ENCODE data around the gene ACTR3C. TPM values are rescaled to one million over a fixed set of nuclear protein-coding genes. Genes with fewer than 3 reads are reported as not detected.

ACTR3C gene
- total RNA-seq: 1 to 10 TPM; 3.7 to 4.9 TPM
- long read RNA-seq, partial matches to known transcripts: 0 of 2 reads
- long read RNA-seq, other reads (novel, unspliced or antisense): 2 of 2 reads

DNA sequence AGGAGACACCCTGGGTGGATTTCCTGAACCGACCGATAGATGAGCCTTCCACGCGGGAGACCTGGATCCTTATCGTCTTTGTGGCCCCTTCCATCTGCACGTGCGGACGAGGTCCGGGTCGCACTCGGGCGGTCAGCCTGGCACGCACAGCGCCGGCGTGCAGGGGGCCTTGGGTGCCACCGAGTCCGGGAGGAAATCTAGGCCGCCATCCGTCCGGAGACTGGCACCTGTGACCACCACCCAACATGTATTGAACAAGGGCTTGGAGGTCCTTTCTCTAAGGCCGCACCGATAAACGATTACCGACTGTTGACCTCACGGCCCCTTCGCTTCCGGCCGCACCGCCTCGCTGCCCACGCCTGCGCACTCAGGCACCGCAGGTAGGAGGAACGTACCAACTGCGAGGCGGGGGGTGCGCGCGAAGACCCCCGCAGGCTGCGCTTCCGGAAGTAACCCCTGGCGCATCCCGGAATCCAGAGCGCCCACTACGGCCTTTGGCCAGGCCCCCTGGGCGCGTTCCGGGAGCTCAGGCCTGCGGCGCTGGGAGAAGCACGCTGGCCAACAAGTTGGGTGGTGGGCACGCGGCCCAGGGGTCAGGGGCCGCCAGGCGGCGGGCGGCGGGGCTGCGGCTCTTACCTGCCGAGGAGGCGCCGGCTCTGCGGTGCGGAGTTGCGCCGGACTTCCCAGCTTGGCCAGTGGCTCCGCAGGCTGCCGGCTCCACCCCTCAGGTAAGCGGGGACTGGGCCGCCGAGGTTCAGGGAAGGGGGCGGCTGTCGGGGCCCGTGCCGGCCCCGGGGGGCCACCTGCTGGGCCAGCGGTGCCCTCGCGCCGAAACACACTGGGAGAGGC, at the start of gene ACTR3C, which contains the start of gene LRRC61:
Gene ACTR3C, minus strand, starts transcription at position 713 of the 849 bp plus-strand sequence. CDS start 28,249 bp downstream, outside the sequence.
Gene LRRC61, plus strand, starts transcription at position 523 of the 849 bp plus-strand sequence. CDS start 13,507 bp downstream, outside the sequence.
- DNase-seq (peak; percentile 50), ATAC-seq (peak; percentile 64 to 87)
- intact Hi-C loops (cut with DNase I): no loop called here

DNA sequence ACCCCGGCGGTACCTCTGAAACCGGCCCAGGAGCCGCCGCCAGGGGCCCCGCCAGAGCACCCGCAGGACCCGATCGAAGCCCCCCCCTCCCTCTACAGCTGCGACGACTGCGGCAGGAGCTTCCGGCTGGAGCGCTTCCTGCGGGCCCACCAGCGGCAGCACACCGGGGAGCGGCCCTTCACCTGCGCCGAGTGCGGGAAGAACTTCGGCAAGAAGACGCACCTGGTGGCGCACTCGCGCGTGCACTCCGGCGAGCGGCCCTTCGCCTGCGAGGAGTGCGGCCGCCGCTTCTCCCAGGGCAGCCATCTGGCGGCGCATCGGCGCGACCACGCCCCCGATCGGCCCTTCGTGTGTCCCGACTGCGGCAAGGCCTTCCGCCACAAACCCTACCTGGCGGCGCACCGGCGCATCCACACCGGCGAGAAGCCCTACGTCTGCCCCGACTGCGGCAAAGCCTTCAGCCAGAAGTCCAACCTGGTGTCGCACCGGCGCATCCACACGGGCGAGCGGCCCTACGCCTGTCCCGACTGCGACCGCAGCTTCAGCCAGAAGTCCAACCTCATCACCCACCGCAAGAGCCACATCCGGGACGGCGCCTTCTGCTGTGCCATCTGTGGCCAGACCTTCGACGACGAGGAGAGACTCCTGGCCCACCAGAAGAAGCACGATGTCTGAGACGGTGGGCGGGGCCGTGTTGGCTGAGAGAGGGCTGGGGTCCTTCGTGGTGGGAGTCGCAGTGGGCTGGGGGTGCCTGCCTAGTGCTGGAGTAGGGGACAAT, 49.1 kb upstream of the ACTR3C start:
- ATAC-seq: no peak
- DNase-seq: no peak
- intact Hi-C loops (cut with DNase I): no loop called here

DNA sequence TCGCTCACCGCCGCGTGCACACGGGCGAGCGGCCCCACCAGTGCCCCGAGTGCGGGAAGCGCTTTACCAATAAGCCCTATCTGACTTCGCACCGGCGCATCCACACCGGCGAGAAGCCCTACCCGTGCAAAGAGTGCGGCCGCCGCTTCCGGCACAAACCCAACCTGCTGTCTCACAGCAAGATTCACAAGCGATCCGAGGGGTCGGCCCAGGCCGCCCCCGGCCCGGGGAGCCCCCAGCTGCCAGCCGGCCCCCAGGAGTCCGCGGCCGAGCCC, 48.6 kb upstream of the ACTR3C start:
- ATAC-seq: no peak
- intact Hi-C loops (cut with DNase I): no loop called here
- DNase-seq: no peak

DNA sequence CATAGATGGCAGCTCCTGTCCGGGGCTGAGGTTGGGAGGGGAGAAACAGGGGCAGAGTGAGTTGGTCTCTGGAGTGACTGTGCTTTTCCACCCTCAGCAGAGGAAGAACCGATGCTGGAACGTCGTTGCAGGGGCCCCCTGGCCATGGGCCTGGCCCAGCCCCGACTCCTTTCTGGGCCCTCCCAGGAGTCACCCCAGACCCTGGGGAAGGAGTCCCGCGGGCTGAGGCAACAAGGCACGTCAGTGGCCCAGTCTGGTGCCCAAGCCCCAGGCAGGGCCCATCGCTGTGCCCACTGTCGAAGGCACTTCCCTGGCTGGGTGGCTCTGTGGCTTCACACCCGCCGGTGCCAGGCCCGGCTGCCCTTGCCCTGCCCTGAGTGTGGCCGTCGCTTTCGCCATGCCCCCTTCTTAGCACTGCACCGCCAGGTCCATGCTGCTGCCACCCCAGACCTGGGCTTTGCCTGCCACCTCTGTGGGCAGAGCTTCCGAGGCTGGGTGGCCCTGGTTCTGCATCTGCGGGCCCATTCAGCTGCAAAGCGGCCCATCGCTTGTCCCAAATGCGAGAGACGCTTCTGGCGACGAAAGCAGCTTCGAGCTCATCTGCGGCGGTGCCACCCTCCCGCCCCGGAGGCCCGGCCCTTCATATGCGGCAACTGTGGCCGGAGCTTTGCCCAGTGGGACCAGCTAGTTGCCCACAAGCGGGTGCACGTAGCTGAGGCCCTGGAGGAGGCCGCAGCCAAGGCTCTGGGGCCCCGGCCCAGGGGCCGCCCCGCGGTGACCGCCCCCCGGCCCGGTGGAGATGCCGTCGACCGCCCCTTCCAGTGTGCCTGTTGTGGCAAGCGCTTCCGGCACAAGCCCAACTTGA, 48.0 kb upstream of the ACTR3C start:
- no peak for ATAC-seq
- DNase-seq: no peak
- intact Hi-C loops (cut with DNase I): no loop called here

DNA sequence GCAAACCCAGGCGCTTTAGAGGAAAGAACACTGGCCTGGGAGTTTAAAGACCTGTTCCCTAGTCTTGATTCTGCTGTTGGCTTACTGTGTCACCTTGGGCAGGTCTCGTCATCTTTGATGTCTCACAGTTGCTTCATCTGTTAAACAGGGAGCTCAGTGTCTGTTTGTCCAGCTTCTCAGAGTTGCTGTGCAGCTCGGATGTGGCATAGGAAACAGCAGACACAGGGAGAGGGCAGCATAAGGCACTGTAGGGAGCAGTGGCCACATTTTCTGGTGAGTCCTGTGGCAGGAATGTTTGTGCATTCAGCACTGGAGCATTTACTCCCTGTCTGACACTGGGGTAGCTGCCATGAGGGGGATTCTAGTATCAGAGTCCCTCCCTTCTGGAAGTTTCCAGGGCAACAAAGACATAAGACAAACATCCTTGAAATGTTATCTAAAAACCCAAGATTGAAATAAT, 47.3 kb upstream of the ACTR3C start:
- intact Hi-C loops (cut with DNase I): no loop called here
- ATAC-seq (no peak), DNase-seq (no peak)

DNA sequence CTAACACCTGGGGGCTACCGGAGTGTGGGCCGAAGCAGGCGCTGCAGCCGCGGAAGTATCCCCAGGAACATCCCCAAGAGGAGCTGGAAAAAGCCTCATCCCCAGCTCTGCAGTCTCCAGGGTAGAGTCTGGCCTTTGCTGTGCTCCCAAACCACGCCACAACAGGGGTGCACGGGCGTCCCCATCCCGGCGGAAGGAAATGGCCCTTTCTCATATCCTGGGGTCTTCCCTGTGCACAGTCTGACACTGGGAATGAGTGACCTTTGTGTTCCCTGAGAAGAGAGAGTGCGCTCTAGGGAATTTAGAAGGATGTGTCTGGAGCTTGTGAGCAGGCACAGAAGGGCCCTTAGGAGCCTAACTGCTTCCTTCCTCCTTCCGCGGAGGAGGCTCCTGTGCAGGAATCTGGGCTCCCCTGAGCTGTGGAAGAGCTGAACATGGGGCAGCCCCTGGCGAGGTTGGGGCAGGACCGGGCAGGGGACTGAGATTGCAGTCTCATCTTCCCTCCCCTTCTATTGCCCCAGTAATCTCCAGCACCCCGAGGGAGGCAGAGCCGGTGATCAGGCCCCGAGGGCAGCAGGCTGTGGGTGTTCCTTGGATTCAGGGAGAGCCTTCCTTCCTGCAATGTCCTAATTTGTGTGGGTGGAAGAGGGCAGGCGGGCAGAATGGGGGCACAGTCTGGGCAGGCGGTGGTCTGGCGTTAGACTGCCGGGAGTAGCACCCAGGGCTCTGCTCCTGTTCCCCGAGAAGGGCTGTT, 46.6 kb upstream of the ACTR3C start:
- intact Hi-C loops (cut with DNase I): loop anchor here in 1 of 2 donors (5.0 kb wide), 1 partner anchor 37 kb away; a partner anchor contains a TSS
- ATAC-seq: no peak
- no peak for DNase-seq

DNA sequence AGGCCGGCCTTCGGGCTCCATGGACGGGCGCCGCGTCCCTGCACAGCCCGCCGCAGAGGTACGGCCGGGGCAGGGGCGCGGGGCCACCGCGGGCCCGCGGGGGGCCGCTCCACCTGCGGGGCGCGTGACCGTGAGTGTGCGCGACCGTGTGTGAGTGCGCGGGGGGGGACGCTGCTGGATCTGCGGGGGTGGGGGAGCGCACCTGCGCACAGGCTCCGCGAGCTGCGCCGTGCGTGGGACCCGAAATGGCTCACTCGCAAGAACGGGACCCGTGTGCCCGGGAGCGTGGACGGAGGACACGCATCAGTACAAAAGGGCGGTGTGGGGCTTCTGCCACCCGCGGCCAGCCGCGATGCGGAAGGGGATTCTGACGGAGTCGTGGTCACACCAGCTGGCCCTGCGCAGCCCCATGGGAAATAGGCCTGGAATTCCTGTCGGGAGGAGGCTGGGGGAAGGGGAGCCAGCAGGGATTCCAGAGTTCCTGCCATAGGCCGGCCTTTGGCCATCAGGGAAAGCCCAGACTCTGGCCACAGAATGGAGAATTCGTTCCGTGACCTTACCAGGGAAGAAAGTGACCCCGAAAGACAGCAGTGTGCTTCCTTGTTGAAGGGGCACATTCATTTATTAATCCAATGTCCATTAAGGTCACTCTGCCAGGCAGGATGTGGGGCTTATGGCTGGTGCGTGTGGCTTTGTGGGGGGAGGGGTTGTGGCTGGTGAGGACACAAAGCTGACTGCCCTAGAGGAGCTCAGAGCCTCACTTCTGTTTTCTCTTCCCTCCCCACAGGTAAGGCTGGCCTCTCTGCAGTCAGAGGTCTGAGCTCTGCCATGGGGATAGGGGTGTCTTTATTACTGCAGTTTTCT, 45.8 kb upstream of the ACTR3C start:
- ATAC-seq: peak; percentile 63 to 81
- intact Hi-C loops (cut with DNase I): loop anchor here in 1 of 2 donors (5.0 kb wide), 1 partner anchor 38 kb away; a partner anchor contains a TSS

DNA sequence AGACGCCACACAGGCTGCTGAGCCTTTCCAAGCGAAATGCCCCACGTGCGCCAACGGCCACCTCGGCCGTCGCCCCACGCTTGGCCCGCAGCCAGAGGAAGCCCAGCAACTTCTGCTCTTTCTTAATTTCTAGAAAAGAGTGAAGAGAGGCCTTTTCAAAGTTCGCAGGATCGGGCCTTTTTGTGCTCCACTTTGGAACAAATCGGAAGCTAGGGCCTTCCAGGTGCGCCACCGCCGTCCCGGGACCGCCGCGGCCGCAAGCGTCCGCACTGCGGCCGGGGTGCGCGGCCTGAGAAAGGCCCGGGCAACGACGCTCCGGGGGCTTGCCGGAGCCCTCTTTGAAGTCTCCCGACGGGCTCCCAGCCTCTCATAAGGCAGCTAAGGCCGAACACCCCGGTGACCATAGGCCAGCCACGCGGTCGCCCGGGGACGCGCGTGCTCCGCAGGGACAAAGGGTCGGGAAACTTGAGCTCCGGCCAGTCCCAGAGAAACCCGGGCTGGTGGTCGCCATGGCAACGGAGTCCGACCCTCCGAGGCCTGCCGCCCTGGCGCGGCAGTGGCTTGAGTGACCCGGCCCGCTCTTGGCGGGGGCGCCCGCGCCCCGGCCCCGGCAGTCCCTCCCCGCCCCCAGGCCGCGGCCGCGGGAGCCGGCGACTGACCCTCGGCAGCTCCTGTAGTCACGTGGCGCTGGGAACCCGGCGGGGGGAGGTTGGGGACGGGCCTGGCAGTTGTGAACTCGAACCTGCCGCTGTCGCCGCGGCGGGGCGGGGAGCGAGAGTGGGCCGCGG, 44.9 kb upstream of the ACTR3C start, which contains the start of gene REPIN1:
Gene REPIN1, plus strand, starts transcription at position 727 of the 788 bp plus-strand sequence. CDS start 890 bp downstream, outside the sequence.
- ATAC-seq (peak; percentile 90), DNase-seq (peak; percentile 94)
- intact Hi-C loops (cut with DNase I): loop anchor here in 1 of 2 donors (5.0 kb wide), 1 partner anchor 39 kb away; a partner anchor contains a TSS

More for the DNA sequence above, 45.8 kb upstream of the ACTR3C start:
- peak; percentile 80 for DNase-seq

DNA sequence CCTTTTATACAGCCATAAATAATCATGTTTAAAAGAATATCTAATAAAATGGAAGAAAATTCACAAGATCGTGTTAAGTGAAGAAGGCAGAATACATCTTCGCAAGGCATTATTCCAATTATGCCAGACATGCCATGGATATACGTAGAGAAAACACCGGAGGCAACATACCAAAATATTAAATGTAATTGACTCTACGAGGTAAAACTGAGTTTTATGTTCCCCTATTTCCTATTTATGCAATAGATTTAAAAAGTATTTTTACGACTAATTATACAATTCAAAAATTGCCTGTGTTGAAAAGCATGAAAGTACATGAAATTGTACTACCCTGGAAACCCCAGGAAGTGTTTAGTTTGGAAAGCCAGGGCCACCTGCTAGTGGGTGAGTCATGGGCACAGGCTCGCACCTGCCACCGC, 44.3 kb upstream of the ACTR3C start:
- intact Hi-C loops (cut with DNase I): loop anchor here in 1 of 2 donors (5.0 kb wide), 1 partner anchor 40 kb away; a partner anchor contains a TSS
- peak in 1 of 2 donors; percentile 43 for ATAC-seq
- DNase-seq: no peak

DNA sequence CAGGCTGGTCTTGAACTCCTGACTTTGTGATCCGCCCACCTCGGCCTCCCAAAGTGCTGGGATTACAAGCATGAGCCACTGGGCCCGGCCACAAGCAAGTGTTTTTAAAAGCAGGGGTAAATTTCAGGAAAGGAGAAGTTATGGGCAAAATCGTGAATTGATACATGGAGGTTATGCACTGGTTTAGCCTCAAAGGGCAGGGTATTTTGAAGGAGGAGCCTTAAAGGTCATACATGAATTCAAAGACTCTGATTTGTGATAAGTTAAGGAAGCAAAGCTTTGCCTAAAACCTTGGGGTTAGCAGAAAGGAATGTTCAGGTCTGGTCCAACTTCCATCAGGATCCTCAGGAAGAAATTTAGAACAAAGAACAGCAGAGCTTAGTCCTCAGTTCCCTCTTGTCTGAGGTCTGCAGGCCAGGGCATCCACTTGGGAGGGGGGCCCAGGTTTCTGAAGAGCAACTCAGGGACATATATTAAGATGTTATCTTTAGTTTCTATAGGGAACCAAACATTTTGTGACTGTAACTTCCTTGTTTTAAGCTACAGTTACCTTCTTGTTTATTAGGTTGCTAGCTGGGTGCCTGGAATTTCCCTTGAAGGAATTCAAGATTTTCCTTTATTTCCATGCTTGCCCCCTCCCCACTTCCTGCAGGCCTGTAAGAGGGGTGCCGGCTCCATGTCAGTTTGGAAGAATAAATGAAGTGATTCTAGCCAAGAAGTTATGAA, 42.5 kb upstream of the ACTR3C start:
- intact Hi-C loops (cut with DNase I): loop anchor here in 1 of 2 donors (5.0 kb wide), 1 partner anchor 41 kb away; a partner anchor contains a TSS
- no peak for ATAC-seq
- no peak for DNase-seq

DNA sequence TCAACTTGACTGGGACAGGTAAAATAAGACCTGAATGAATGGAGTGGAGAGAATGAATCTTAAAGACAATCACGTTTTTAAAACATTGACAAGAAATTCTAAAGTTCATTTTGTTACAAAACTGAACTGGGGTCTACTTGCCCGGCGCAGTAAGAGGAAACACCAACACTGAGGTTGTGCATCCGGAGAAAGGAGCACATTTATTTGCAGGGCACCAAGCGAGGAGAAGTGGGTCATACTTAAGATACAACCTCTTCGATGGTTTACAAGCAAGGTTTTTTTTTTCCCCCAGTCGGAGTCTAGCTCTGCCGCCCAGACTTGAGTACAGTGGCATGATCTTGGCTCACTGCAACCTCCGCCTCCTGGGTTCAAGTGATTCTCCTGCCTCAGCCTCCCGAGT, 41.8 kb upstream of the ACTR3C start:
- ATAC-seq (no peak), DNase-seq (no peak)
- intact Hi-C loops (cut with DNase I): loop anchor here in 1 of 2 donors (5.0 kb wide), 1 partner anchor 42 kb away; a partner anchor contains a TSS

DNA sequence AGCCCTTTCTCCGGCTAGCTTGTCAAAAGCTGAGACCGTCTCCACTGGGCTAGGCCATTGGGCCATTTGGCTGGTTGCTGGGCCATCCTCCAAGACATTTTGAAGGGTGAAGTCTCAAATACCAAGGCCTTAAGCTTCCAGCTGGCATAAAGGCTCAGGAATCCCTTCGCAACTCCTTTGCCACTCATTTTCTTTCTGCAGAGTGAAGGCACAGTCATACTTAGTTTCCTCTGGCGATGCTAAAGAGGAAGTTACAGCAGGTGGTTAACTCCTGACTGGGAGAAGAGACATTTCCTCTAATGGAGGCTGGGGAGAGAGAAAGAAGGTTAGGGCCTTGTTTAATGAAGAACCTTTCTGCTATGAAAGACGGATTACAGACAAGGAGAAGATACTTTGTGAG, 40.5 kb upstream of the ACTR3C start:
- intact Hi-C loops (cut with DNase I): loop anchor here in 1 of 2 donors (5.0 kb wide), 1 partner anchor 58 kb away; no protein-coding TSS in a partner anchor
- ATAC-seq (no peak), DNase-seq (no peak)

DNA sequence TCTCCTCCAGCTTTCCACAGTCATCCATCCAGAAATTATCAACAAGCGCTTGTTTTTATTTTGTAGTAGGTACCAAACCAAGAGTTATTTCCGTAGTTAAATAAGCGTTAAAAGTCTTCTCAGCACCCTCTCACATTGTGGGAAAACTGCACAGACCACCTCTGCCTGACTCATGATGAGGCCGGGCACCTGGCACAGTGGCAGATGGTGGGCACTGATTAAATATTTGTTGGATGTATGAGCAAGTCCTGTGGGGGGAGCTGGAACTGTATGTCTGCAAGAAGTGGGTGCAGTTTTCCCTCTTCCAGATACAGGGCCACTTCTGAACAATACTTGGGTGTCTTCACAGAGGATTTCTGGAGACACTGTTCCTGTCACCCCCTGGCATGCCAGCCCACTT, 40.0 kb upstream of the ACTR3C start:
- intact Hi-C loops (cut with DNase I): loop anchor here in 1 of 2 donors (5.0 kb wide), 1 partner anchor 59 kb away; no protein-coding TSS in a partner anchor
- no peak for ATAC-seq
- no peak for DNase-seq

DNA sequence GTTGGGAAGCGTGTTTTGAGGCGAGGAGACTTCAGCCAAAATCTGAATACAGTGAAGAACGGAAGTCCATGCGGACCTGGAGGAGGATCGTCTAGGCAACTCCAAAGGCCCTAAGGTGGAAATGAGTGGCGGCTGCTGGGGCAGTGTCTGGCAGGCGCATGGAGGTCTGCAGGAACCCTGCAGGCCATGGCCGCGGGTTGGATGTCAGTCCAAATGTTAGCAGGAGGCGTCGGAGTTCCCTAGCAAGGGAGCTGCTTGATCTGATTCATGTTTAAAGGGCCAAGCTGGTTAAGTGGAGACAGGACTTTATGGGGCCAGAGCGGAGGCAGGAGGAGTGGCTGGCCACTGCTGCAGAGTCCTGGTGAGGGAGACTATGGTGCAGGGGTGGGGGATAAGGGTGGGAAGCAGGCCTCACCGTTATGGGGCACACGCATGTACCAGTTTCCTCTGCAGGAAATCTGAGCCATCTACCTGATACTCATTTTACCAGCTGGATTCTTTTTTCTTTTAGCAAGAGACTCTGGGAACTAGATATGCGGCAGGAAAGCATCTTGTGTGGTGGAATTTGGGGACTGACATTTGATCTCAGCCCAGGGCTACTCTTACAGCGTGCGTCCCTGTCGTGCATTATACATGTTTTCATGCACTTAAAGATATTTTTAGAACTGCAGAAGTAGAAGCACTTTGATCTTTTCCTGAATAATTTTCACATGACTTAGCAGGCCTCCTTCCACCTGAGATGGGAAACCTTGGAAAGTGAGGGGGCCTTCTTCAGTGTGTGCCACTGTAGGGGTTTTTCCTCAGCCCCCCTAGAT, 38.7 kb upstream of the ACTR3C start:
- peak in 1 of 2 donors; percentile 32 for ATAC-seq
- intact Hi-C loops (cut with DNase I): loop anchor here in 1 of 2 donors (5.0 kb wide), 1 partner anchor 60 kb away; no protein-coding TSS in a partner anchor

More for the DNA sequence above, 38.7 kb upstream of the ACTR3C start:
- DNase-seq: no peak

All from left cardiac atrium (tissue), 4 donors.